HG03175 (cell line): ENCODE measurements around the gene DUSP22.

Experiments
- ATAC-seq: cut with Tn5 transposase; IDR thresholded peaks from one replicate; pipeline ENCODE4 v1.9.1; 2021; ENCODE audit warnings: mild to moderate bottlenecking, moderate library complexity; ENCODE audit not compliant: unreplicated experiment

The DUSP22 gene

GRCh38 chr6:349491-349921 is 57.2 kb downstream of the DUSP22 start:
- ATAC-seq, result no peak

- no peak for ATAC-seq
Measured at GRCh38 chr6:350371-350770, 58.1 kb downstream of the DUSP22 start.

GRCh38 chr6:351011-351866 is 59.0 kb downstream of the DUSP22 start:
- ATAC-seq, result no peak

GRCh38 chr6:351867-352289 is 59.6 kb downstream of the DUSP22 start:
- no peak for ATAC-seq

GRCh38 chr6:352474-352873 is 60.2 kb downstream of the DUSP22 start:
- ATAC-seq, result no peak

GRCh38 chr6:352896-353470 is 60.7 kb downstream of the DUSP22 start:
- no peak for ATAC-seq

GRCh38 chr6:353642-354614 is 61.6 kb downstream of the DUSP22 start:
- ATAC-seq, result no peak

GRCh38 chr6:354631-355280 is 62.5 kb downstream of the DUSP22 start:
- ATAC-seq, result no peak

- ATAC-seq, result no peak
Measured at GRCh38 chr6:355373-356208, 63.3 kb downstream of the DUSP22 start.

- ATAC-seq, result peak; percentile 44
Measured at GRCh38 chr6:356828-357251, 64.6 kb downstream of the DUSP22 start.

GRCh38 chr6:357261-357790 is 65.0 kb downstream of the DUSP22 start:
- ATAC-seq, result no peak

GRCh38 chr6:357791-358341 is 65.6 kb downstream of the DUSP22 start:
- ATAC-seq, result no peak

GRCh38 chr6:358432-358831 is 66.1 kb downstream of the DUSP22 start:
- no peak for ATAC-seq

GRCh38 chr6:358847-359246 is 66.6 kb downstream of the DUSP22 start:
- ATAC-seq, result no peak

- no peak for ATAC-seq
Measured at GRCh38 chr6:359261-360035, 67.2 kb downstream of the DUSP22 start.

GRCh38 chr6:360349-360748 is 68.1 kb downstream of the DUSP22 start:
- no peak for ATAC-seq

GRCh38 chr6:360764-361373 is 68.6 kb downstream of the DUSP22 start:
- ATAC-seq, result no peak
